ENCODE measurements around the gene TAS2R42.
A peak's percentile ranks its signal among the peaks of the same experiment; 100 is the strongest.

The TAS2R42 gene

GRCh38 chr12:11186837-11187236, at the start of gene TAS2R42:
Gene TAS2R42, minus strand, starts transcription at chr12:11186937. Its CDS starts 0 bp downstream, at chr12:11186937.
- in situ Hi-C loops (cut with HindIII; ENCODE audit: low pct_unique_long_range_greater_than_20kb, low sequenced_read_pairs) = no loop called here
- no peak for DNase-seq (ENCODE audit: low read depth in 1 of 2, low spot score in 1 of 2)
- no peak for TF ChIP-seq JUND (IDR thresholded peaks at IDR 0.05; ENCODE audit: low read depth)

GRCh38 chr12:11233532-11233931, 46.8 kb upstream of the TAS2R42 start:
- DNase-seq (ENCODE audit: low read depth in 1 of 2, low spot score in 1 of 2) = no peak
- no peak for TF ChIP-seq JUND (IDR thresholded peaks at IDR 0.05; ENCODE audit: low read depth)
- in situ Hi-C loops (cut with HindIII; ENCODE audit: low pct_unique_long_range_greater_than_20kb, low sequenced_read_pairs) = no loop called here

GRCh38 chr12:11228296-11228879, 41.7 kb upstream of the TAS2R42 start:
- DNase-seq (ENCODE audit: low read depth in 1 of 2, low spot score in 1 of 2) = peak; percentile 0 to 25
- in situ Hi-C loops (cut with HindIII; ENCODE audit: low pct_unique_long_range_greater_than_20kb, low sequenced_read_pairs) = no loop called here
- no peak for TF ChIP-seq JUND (IDR thresholded peaks at IDR 0.05; ENCODE audit: low read depth)

GRCh38 chr12:11227373-11227772, 40.6 kb upstream of the TAS2R42 start:
- TF ChIP-seq JUND (IDR thresholded peaks at IDR 0.05; ENCODE audit: low read depth) = no peak
- DNase-seq (ENCODE audit: low read depth in 1 of 2, low spot score in 1 of 2) = no peak
- in situ Hi-C loops (cut with HindIII; ENCODE audit: low pct_unique_long_range_greater_than_20kb, low sequenced_read_pairs) = no loop called here

- in situ Hi-C loops (cut with HindIII; ENCODE audit: low pct_unique_long_range_greater_than_20kb, low sequenced_read_pairs) = no loop called here
- TF ChIP-seq JUND (IDR thresholded peaks at IDR 0.05; ENCODE audit: low read depth) = no peak
- no peak for DNase-seq (ENCODE audit: low read depth in 1 of 2, low spot score in 1 of 2)
Measured at GRCh38 chr12:11209113-11209512, 22.4 kb upstream of the TAS2R42 start.

GRCh38 chr12:11204173-11204572, 17.4 kb upstream of the TAS2R42 start:
- no peak for DNase-seq (ENCODE audit: low read depth in 1 of 2, low spot score in 1 of 2)
- no peak for TF ChIP-seq JUND (IDR thresholded peaks at IDR 0.05; ENCODE audit: low read depth)
- in situ Hi-C loops (cut with HindIII; ENCODE audit: low pct_unique_long_range_greater_than_20kb, low sequenced_read_pairs) = no loop called here

GRCh38 chr12:11202811-11203210, 16.1 kb upstream of the TAS2R42 start:
- DNase-seq (ENCODE audit: low read depth in 1 of 2, low spot score in 1 of 2) = no peak
- in situ Hi-C loops (cut with HindIII; ENCODE audit: low pct_unique_long_range_greater_than_20kb, low sequenced_read_pairs) = no loop called here

GRCh38 chr12:11183011-11183410, 3.7 kb downstream of the TAS2R42 start:
- DNase-seq (ENCODE audit: low read depth in 1 of 2, low spot score in 1 of 2) = no peak
- in situ Hi-C loops (cut with HindIII; ENCODE audit: low pct_unique_long_range_greater_than_20kb, low sequenced_read_pairs) = no loop called here
- TF ChIP-seq JUND (IDR thresholded peaks at IDR 0.05; ENCODE audit: low read depth) = no peak

More at GRCh38 chr12:11202811-11203210, 16.1 kb upstream of the TAS2R42 start:
- TF ChIP-seq JUND (IDR thresholded peaks at IDR 0.05; ENCODE audit: low read depth) = no peak

- no peak for TF ChIP-seq JUND (IDR thresholded peaks at IDR 0.05; ENCODE audit: low read depth)
- no peak for DNase-seq (ENCODE audit: low read depth in 1 of 2, low spot score in 1 of 2)
- in situ Hi-C loops (cut with HindIII; ENCODE audit: low pct_unique_long_range_greater_than_20kb, low sequenced_read_pairs) = no loop called here
Measured at GRCh38 chr12:11182529-11182928, 4.2 kb downstream of the TAS2R42 start.

GRCh38 chr12:11178250-11178649, 8.5 kb downstream of the TAS2R42 start:
- no peak for DNase-seq (ENCODE audit: low read depth in 1 of 2, low spot score in 1 of 2)
- no peak for TF ChIP-seq JUND (IDR thresholded peaks at IDR 0.05; ENCODE audit: low read depth)
- in situ Hi-C loops (cut with HindIII; ENCODE audit: low pct_unique_long_range_greater_than_20kb, low sequenced_read_pairs) = no loop called here

GRCh38 chr12:11174022-11174421, 12.7 kb downstream of the TAS2R42 start:
- no peak for TF ChIP-seq JUND (IDR thresholded peaks at IDR 0.05; ENCODE audit: low read depth)
- no peak for DNase-seq (ENCODE audit: low read depth in 1 of 2, low spot score in 1 of 2)
- in situ Hi-C loops (cut with HindIII; ENCODE audit: low pct_unique_long_range_greater_than_20kb, low sequenced_read_pairs) = no loop called here

- no peak for DNase-seq (ENCODE audit: low read depth in 1 of 2, low spot score in 1 of 2)
- in situ Hi-C loops (cut with HindIII; ENCODE audit: low pct_unique_long_range_greater_than_20kb, low sequenced_read_pairs) = no loop called here
- TF ChIP-seq JUND (IDR thresholded peaks at IDR 0.05; ENCODE audit: low read depth) = no peak
Measured at GRCh38 chr12:11171969-11172675, 14.6 kb downstream of the TAS2R42 start.

- in situ Hi-C loops (cut with HindIII; ENCODE audit: low pct_unique_long_range_greater_than_20kb, low sequenced_read_pairs) = no loop called here
Measured at GRCh38 chr12:11171145-11171968, 15.4 kb downstream of the TAS2R42 start, which contains the start of gene SMIM10L1. Gene SMIM10L1, plus strand, starts transcription at chr12:11171194. Its CDS starts 163 bp downstream, at chr12:11171357.

More at GRCh38 chr12:11171145-11171968, 15.4 kb downstream of the TAS2R42 start, which contains the start of gene SMIM10L1:
- TF ChIP-seq JUND (IDR thresholded peaks at IDR 0.05; ENCODE audit: low read depth) = no peak
- peak; percentile 13 to 84 for DNase-seq (ENCODE audit: low read depth in 1 of 2, low spot score in 1 of 2)

All from T47D (cell line).